NK-92 (cell line): ENCODE results near the gene ESRRA.

Experiments
- DNase-seq: peaks from one replicate; lab custom pipeline; 2025; ENCODE audit not compliant: unreplicated experiment; lab: John Stamatoyannopoulos, UW

The ESRRA gene

GRCh38 chr11:64327375-64327774 is 22.1 kb downstream of the ESRRA start:
- DNase-seq = no peak

- DNase-seq = no peak
These were observed 22.7 kb downstream of the ESRRA start for GRCh38 chr11:64327993-64328392.

GRCh38 chr11:64330888-64331287 is 25.6 kb downstream of the ESRRA start:
- no peak for DNase-seq

- no peak for DNase-seq
These were observed 26.4 kb downstream of the ESRRA start for GRCh38 chr11:64331569-64332371.

- DNase-seq = no peak
These were observed 28.2 kb downstream of the ESRRA start for GRCh38 chr11:64333556-64333955.

GRCh38 chr11:64334764-64335735 is 29.7 kb downstream of the ESRRA start:
- DNase-seq = no peak

- no peak for DNase-seq
These were observed 32.4 kb downstream of the ESRRA start for GRCh38 chr11:64337538-64338249.

GRCh38 chr11:64338716-64339115 is 33.4 kb downstream of the ESRRA start:
- no peak for DNase-seq

GRCh38 chr11:64339286-64339685 is 34.0 kb downstream of the ESRRA start:
- DNase-seq = no peak

GRCh38 chr11:64339754-64340408 is 34.6 kb downstream of the ESRRA start, which contains the start of gene CCDC88B:
Gene CCDC88B, plus strand, starts transcription at chr11:64340204. Its CDS starts 63 bp downstream, at chr11:64340267.
- DNase-seq = peak; percentile 36

- no peak for DNase-seq
These were observed 35.5 kb downstream of the ESRRA start for GRCh38 chr11:64340671-64341335.

- no peak for DNase-seq
These were observed 36.1 kb downstream of the ESRRA start for GRCh38 chr11:64341429-64341828.

GRCh38 chr11:64341851-64342791 is 36.8 kb downstream of the ESRRA start:
- peak; percentile 29 for DNase-seq

GRCh38 chr11:64342869-64343745 is 37.8 kb downstream of the ESRRA start:
- DNase-seq = no peak

GRCh38 chr11:64343767-64344559 is 38.6 kb downstream of the ESRRA start:
- DNase-seq = no peak

- no peak for DNase-seq
These were observed 39.5 kb downstream of the ESRRA start for GRCh38 chr11:64344787-64345186.

- DNase-seq = no peak
These were observed 42.0 kb downstream of the ESRRA start for GRCh38 chr11:64347193-64347867.
